ENCODE data around the gene ERLEC1. TPM values are rescaled to one million over a fixed set of nuclear protein-coding genes. Genes with fewer than 3 reads are reported as not detected.
"Not testable (repeated sequence)": the region's sequence is repeated elsewhere in the genome, so short reads cannot be mapped to it uniquely, and the experiment has no call there.

Gene ERLEC1
- total RNA-seq, 4 donors from 2014 or later, result 15.6 to 60.1 (median 30.7) TPM

- WGBS, 2 donors, result 84 to 91% methylated on average over 11 of the region's 11 CpGs
- no peak overlapping the region for H3K4me3 ChIP-seq (ENCODE audit: low read depth, poor library complexity, severe bottlenecking)
- TF ChIP-seq CTCF (IDR thresholded peaks at IDR 0.05) (no peak), POLR2A (IDR thresholded peaks at IDR 0.05) (no peak)
- intact Hi-C loops (cut with DNase I; ENCODE audit: low total_unique reads), result no loop called here
- DNase-seq (ENCODE audit: low spot score in 2 of 2), result no peak
Measured at GRCh38 chr2:53829273-53829979, 42.6 kb downstream of the ERLEC1 start.

- H3K4me3 ChIP-seq (ENCODE audit: low read depth, poor library complexity, severe bottlenecking); intact Hi-C loops (cut with DNase I; ENCODE audit: low total_unique reads); DNase-seq (ENCODE audit: low spot score in 2 of 2): not testable (repeated sequence)
- WGBS, 2 donors, result 80 to 99% methylated on average over 4 of the region's 4 CpGs
Measured at GRCh38 chr2:53829980-53830290, 43.1 kb downstream of the ERLEC1 start.

GRCh38 chr2:53840580-53840979 lies 53.7 kb downstream of the ERLEC1 start:
- 32 to 50% methylated on average over 1 of the region's 1 CpG for WGBS, 2 donors
- TF ChIP-seq POLR2A (IDR thresholded peaks at IDR 0.05) (no peak), CTCF (IDR thresholded peaks at IDR 0.05) (no peak)
- intact Hi-C loops (cut with DNase I; ENCODE audit: low total_unique reads), result no loop called here

GRCh38 chr2:53841651-53842050 lies 54.8 kb downstream of the ERLEC1 start:
- 88% methylated on average over 7 of the region's 7 CpGs for WGBS, 2 donors
- H3K4me3 ChIP-seq (ENCODE audit: low read depth, poor library complexity, severe bottlenecking); DNase-seq (ENCODE audit: low spot score in 2 of 2); intact Hi-C loops (cut with DNase I; ENCODE audit: low total_unique reads): not testable (repeated sequence)

More at GRCh38 chr2:53840580-53840979, 53.7 kb downstream of the ERLEC1 start:
- DNase-seq (ENCODE audit: low spot score in 2 of 2), result no peak
- H3K4me3 ChIP-seq (ENCODE audit: low read depth, poor library complexity, severe bottlenecking), result no peak overlapping the region

GRCh38 chr2:53842891-53843290 lies 56.0 kb downstream of the ERLEC1 start:
- intact Hi-C loops (cut with DNase I; ENCODE audit: low total_unique reads), result no loop called here
- no peak overlapping the region for H3K4me3 ChIP-seq (ENCODE audit: low read depth, poor library complexity, severe bottlenecking)
- TF ChIP-seq POLR2A (IDR thresholded peaks at IDR 0.05) (no peak), CTCF (IDR thresholded peaks at IDR 0.05) (no peak)
- WGBS, 2 donors, result 35 to 63% methylated on average over 3 of the region's 3 CpGs
- DNase-seq (ENCODE audit: low spot score in 2 of 2), result no peak

GRCh38 chr2:53843595-53843994 lies 56.8 kb downstream of the ERLEC1 start:
- no peak for DNase-seq (ENCODE audit: low spot score in 2 of 2)
- H3K4me3 ChIP-seq (ENCODE audit: low read depth, poor library complexity, severe bottlenecking), result no peak overlapping the region
- intact Hi-C loops (cut with DNase I; ENCODE audit: low total_unique reads), result no loop called here
- TF ChIP-seq POLR2A (IDR thresholded peaks at IDR 0.05), result no peak
- TF ChIP-seq CTCF (IDR thresholded peaks at IDR 0.05), result no peak
- 87 to 91% methylated on average over 2 of the region's 2 CpGs for WGBS, 2 donors

GRCh38 chr2:53848062-53848461 lies 61.2 kb downstream of the ERLEC1 start:
- TF ChIP-seq CTCF (IDR thresholded peaks at IDR 0.05) (no peak), POLR2A (IDR thresholded peaks at IDR 0.05) (no peak)
- no peak overlapping the region for H3K4me3 ChIP-seq (ENCODE audit: low read depth, poor library complexity, severe bottlenecking)
- WGBS, 2 donors, result 86 to 98% methylated on average over 2 of the region's 2 CpGs
- DNase-seq (ENCODE audit: low spot score in 2 of 2), result no peak
- intact Hi-C loops (cut with DNase I; ENCODE audit: low total_unique reads), result no loop called here

GRCh38 chr2:53851052-53851757 lies 64.4 kb downstream of the ERLEC1 start:
- intact Hi-C loops (cut with DNase I; ENCODE audit: low total_unique reads); H3K4me3 ChIP-seq (ENCODE audit: low read depth, poor library complexity, severe bottlenecking); DNase-seq (ENCODE audit: low spot score in 2 of 2): not testable (repeated sequence)
- 89 to 91% methylated on average over 9 of the region's 9 CpGs for WGBS, 2 donors
